Neural progenitor cell (in vitro differentiated cells): ENCODE measurements around the gene KIF26B. TPM values are rescaled to one million over a fixed set of nuclear protein-coding genes. Genes with fewer than 3 reads are reported as not detected.

Source experiments
- DNase-seq: peaks from one replicate; pipeline ENCODE4 v3.0.0-alpha.2; 2016; ENCODE audit warnings: low spot score
- H2AFZ ChIP-seq: fragments of 200-600 bp; sonication (generic); replicated peaks from 2 replicates; pipeline ENCODE4 v1.6.1; 2016; ENCODE audit warnings: antibody characterized with exemption
- H3F3A ChIP-seq: fragments of 200-600 bp; sonication (generic); 2 replicates; pipeline ENCODE4 v1.6.1; 2016; ENCODE audit warnings: antibody characterized with exemption, low read depth
- H3K27ac ChIP-seq: fragments of 200-600 bp; sonication (generic); 2 replicates; pipeline ENCODE4 v1.5.1; 2016; ENCODE audit warnings: mild to moderate bottlenecking
- H3K27me3 ChIP-seq: fragments of 200-600 bp; sonication (generic); 2 replicates; pipeline ENCODE4 v1.6.1; 2016; ENCODE audit warnings: mild to moderate bottlenecking, moderate library complexity
- H3K36me3 ChIP-seq: fragments of 200-600 bp; sonication (generic); 2 replicates; pipeline ENCODE4 v1.5.1; 2016
- H3K4me1 ChIP-seq: fragments of 200-600 bp; sonication (generic); 2 replicates; pipeline ENCODE4 v1.6.1; 2016; ENCODE audit warnings: mixed run types
- H3K4me2 ChIP-seq: fragments of 200-600 bp; sonication (generic); 2 replicates; pipeline ENCODE4 v1.6.1; 2016
- H3K4me3 ChIP-seq: fragments of 200-600 bp; sonication (generic); 2 replicates; pipeline ENCODE4 v1.5.1; 2016
- H3K79me2 ChIP-seq: fragments of 200-600 bp; sonication (generic); 2 replicates; pipeline ENCODE4 v1.6.1; 2016; ENCODE audit warnings: low read depth
- H3K9ac ChIP-seq: fragments of 200-600 bp; sonication (generic); 2 replicates; pipeline ENCODE4 v1.6.1; 2016
- H3K9me3 ChIP-seq: fragments of 200-600 bp; sonication (generic); 2 replicates; pipeline ENCODE4 v1.5.1; 2016; ENCODE audit warnings: low read depth
- H4K20me1 ChIP-seq: fragments of 200-600 bp; sonication (generic); 2 replicates; pipeline ENCODE4 v1.6.1; 2016; ENCODE audit warnings: low read depth
- H3K27ac Mint-ChIP-seq: 3 replicates; pipeline ENCODE4 v1.8.0; 2021; ENCODE audit warnings: mixed read lengths
- H3K27me3 Mint-ChIP-seq: 2 replicates; pipeline ENCODE4 v1.8.0; 2022; ENCODE audit warnings: low read depth, mild to moderate bottlenecking, inconsistent platforms, moderate library complexity, mixed read lengths; ENCODE audit not compliant: insufficient read depth
- H3K36me3 Mint-ChIP-seq: 3 replicates; pipeline ENCODE4 v1.8.0; 2021; ENCODE audit warnings: mixed read lengths
- H3K4me1 Mint-ChIP-seq: 3 replicates; pipeline ENCODE4 v1.8.0; 2021; ENCODE audit warnings: mixed read lengths
- H3K4me3 Mint-ChIP-seq: 3 replicates; pipeline ENCODE4 v1.8.0; 2021; ENCODE audit warnings: mild to moderate bottlenecking, moderate library complexity, mixed read lengths
- H3K9me3 Mint-ChIP-seq: 3 replicates; pipeline ENCODE4 v1.8.0; 2020; ENCODE audit warnings: mixed read lengths
- CTCF ChIP-seq: fragments of 200-600 bp; sonication (generic); IDR thresholded peaks from 2 replicates; pipeline ENCODE4 v1.5.1; 2017; ENCODE audit warnings: antibody characterized with exemption, mild to moderate bottlenecking
- EZH2 ChIP-seq: fragments of 200-600 bp; sonication (generic); IDR thresholded peaks from 2 replicates; pipeline ENCODE4 v1.6.1; 2017; ENCODE audit warnings: antibody characterized with exemption, mild to moderate bottlenecking, moderate library complexity
- EZH2phosphoT487 ChIP-seq: fragments of 200-600 bp; sonication (generic); IDR thresholded peaks from 2 replicates; pipeline ENCODE4 v1.6.1; 2017; ENCODE audit warnings: antibody characterized with exemption
- total RNA-seq: library from RNA; depleted of rRNA; stranded (reverse); fragments of >200 nt; gene quantifications from 2 replicates; pipeline ENCODE4 v1.2.3, GENCODE V29; 2015; ENCODE audit warnings: low replicate concordance

The KIF26B gene
- total RNA-seq, 1 donor from 2014 or later: 0.47 TPM

- no peaks in the 10 kb centered on the region for H3K27me3 ChIP-seq
- no peak overlapping the region for H3K4me3 Mint-ChIP-seq
- H3K36me3 ChIP-seq: no peaks in the 10 kb centered on the region
- TF ChIP-seq EZH2 (no peak), EZH2phosphoT487 (no peak), CTCF (no peak)
- no peaks in the 10 kb centered on the region for H3K9me3 Mint-ChIP-seq
- peaks cover 66% of the 10 kb centered on the region for H3K4me1 Mint-ChIP-seq
- H3K27ac ChIP-seq: no peak overlapping the region
- H3K9me3 ChIP-seq: no peaks in the 10 kb centered on the region
- H4K20me1 ChIP-seq: no peaks in the 10 kb centered on the region
- H3K36me3 Mint-ChIP-seq: no peaks in the 10 kb centered on the region
- H3K4me1 ChIP-seq: peaks cover 8% of the 10 kb centered on the region
- H3K9ac ChIP-seq: no peak overlapping the region
- H2AFZ ChIP-seq: no peak overlapping the region
- H3K27me3 Mint-ChIP-seq: peaks cover 2% of the 10 kb centered on the region
- H3K27ac Mint-ChIP-seq: peak overlapping the region; percentile 44
- H3K4me2 ChIP-seq: no peak overlapping the region
- H3F3A ChIP-seq: peaks cover 9% of the 10 kb centered on the region
- H3K79me2 ChIP-seq: no peaks in the 10 kb centered on the region
- no peak overlapping the region for H3K4me3 ChIP-seq
- no peak for DNase-seq
Observed at GRCh38 chr1:245585252-245585959, 430.6 kb downstream of the KIF26B start.

- H3K36me3 Mint-ChIP-seq: no peaks in the 10 kb centered on the region
- H3K9me3 Mint-ChIP-seq: no peaks in the 10 kb centered on the region
Observed at GRCh38 chr1:245587435-245588115, 432.8 kb downstream of the KIF26B start.

GRCh38 chr1:245588116-245588639 is 433.4 kb downstream of the KIF26B start:
- peak; percentile 42 for DNase-seq

More at GRCh38 chr1:245587435-245588115, 432.8 kb downstream of the KIF26B start:
- Histone ChIP-seq H3K4me3 (no peak overlapping the region), H3K9ac (no peak overlapping the region), H3K4me2 (no peak overlapping the region), H3K79me2 (no peaks in the 10 kb centered on the region), H3K9me3 (no peaks in the 10 kb centered on the region), H3K27me3 (no peaks in the 10 kb centered on the region), H2AFZ (no peak overlapping the region), H3K4me1 (peaks cover 8% of the 10 kb centered on the region), H4K20me1 (no peaks in the 10 kb centered on the region), H3K36me3 (no peaks in the 10 kb centered on the region), H3F3A (peaks cover 9% of the 10 kb centered on the region), H3K27ac (no peak overlapping the region)
- DNase-seq: no peak
- H3K4me1 Mint-ChIP-seq: peaks cover 65% of the 10 kb centered on the region
- H3K27ac Mint-ChIP-seq: peak overlapping the region; percentile 25
- no peak overlapping the region for H3K4me3 Mint-ChIP-seq
- peaks cover 2% of the 10 kb centered on the region for H3K27me3 Mint-ChIP-seq
- TF ChIP-seq EZH2: no peak
- no peak for TF ChIP-seq CTCF
- no peak for TF ChIP-seq EZH2phosphoT487

More at GRCh38 chr1:245588116-245588639, 433.4 kb downstream of the KIF26B start:
- no peaks in the 10 kb centered on the region for H3K9me3 ChIP-seq
- no peak overlapping the region for H3K9ac ChIP-seq
- H3K4me2 ChIP-seq: no peak overlapping the region
- H4K20me1 ChIP-seq: no peaks in the 10 kb centered on the region
- H3K27ac ChIP-seq: no peak overlapping the region
- no peak overlapping the region for H3K4me3 ChIP-seq
- H3K79me2 ChIP-seq: no peaks in the 10 kb centered on the region
- no peaks in the 10 kb centered on the region for H3K27me3 ChIP-seq
- H3K4me3 Mint-ChIP-seq: no peak overlapping the region
- no peaks in the 10 kb centered on the region for H3K36me3 Mint-ChIP-seq
- TF ChIP-seq CTCF: no peak
- no peak for TF ChIP-seq EZH2phosphoT487
- TF ChIP-seq EZH2: no peak
- peaks cover 59% of the 10 kb centered on the region for H3K4me1 Mint-ChIP-seq
- H3K27ac Mint-ChIP-seq: no peak overlapping the region
- no peaks in the 10 kb centered on the region for H3K27me3 Mint-ChIP-seq
- peaks cover 9% of the 10 kb centered on the region for H3F3A ChIP-seq
- H3K36me3 ChIP-seq: no peaks in the 10 kb centered on the region
- peaks cover 8% of the 10 kb centered on the region for H3K4me1 ChIP-seq
- no peaks in the 10 kb centered on the region for H3K9me3 Mint-ChIP-seq
- no peak overlapping the region for H2AFZ ChIP-seq
